Suprapubic skin (tissue), 4 donors: ENCODE measurements around the gene ERCC3. TPM values are rescaled to one million over a fixed set of nuclear protein-coding genes. Genes with fewer than 3 reads are reported as not detected.
A peak's percentile ranks its signal among the peaks of the same experiment; 100 is the strongest.
"Not testable (repeated sequence)": the region's sequence is repeated elsewhere in the genome, so short reads cannot be mapped to it uniquely, and the experiment has no call there.

Experiments
- DNase-seq, 2 donors: peaks; one replicate each; pipeline ENCODE4 v3.0.0-alpha.2; 2019; ENCODE audit warnings: low spot score in 2 of 2
- H3K27ac ChIP-seq: fragments of 200-600 bp; sonication (generic); one replicate; pipeline ENCODE4 v1.5.1; 2019
- H3K27me3 ChIP-seq: fragments of 200-600 bp; sonication (generic); one replicate; pipeline ENCODE4 v1.5.1; 2019
- H3K36me3 ChIP-seq: fragments of 200-600 bp; sonication (generic); one replicate; pipeline ENCODE4 v1.5.1; 2019
- H3K4me1 ChIP-seq: fragments of 200-600 bp; sonication (generic); one replicate; pipeline ENCODE4 v1.5.1; 2019
- H3K4me3 ChIP-seq: fragments of 200-600 bp; sonication (generic); one replicate; pipeline ENCODE4 v1.5.1; 2019; ENCODE audit warnings: mild to moderate bottlenecking
- H3K9me3 ChIP-seq: fragments of 200-600 bp; sonication (generic); one replicate; pipeline ENCODE4 v1.5.1; 2019
- CTCF ChIP-seq, 2 donors: fragments of 200-600 bp in 1 of 2; fragments of 450-650 bp in 1 of 2; sonication (generic) in 1 of 2; IDR thresholded peaks; one replicate each; pipeline ENCODE4 v1.5.1; 2016 to 2019; ENCODE audit warnings: antibody characterized with exemption in 2 of 2, mild to moderate bottlenecking in 1 of 2, moderate library complexity in 1 of 2
- EP300 ChIP-seq: sonication (generic); formaldehyde crosslinking; IDR thresholded peaks from one replicate; pipeline ENCODE4 v1.6.1; 2017; ENCODE audit warnings: antibody characterized with exemption
- POLR2A ChIP-seq, 2 donors: fragments of 450-650 bp; IDR thresholded peaks; one replicate each; pipeline ENCODE4 v1.6.1; 2017; ENCODE audit warnings: antibody characterized with exemption in 2 of 2, mild to moderate bottlenecking in 2 of 2, moderate library complexity in 2 of 2
- POLR2AphosphoS5 ChIP-seq, 3 donors: sonication (generic); formaldehyde crosslinking; IDR thresholded peaks; one replicate each; pipeline ENCODE4 v1.6.1; 2017; ENCODE audit warnings: antibody characterized with exemption in 3 of 3
- WGBS: methylation state at CpG from one replicate; pipeline ENCODE4 v1.1.5; 2018; 5-methylcytosine and 5-hydroxymethylcytosine counted together
- total RNA-seq, 4 donors: library from RNA; depleted of rRNA; stranded (reverse); fragments of >200 nt; gene quantifications; one replicate each; pipeline ENCODE4 v1.1.0, GENCODE V29; 2016

ERCC3 gene
- total RNA-seq, 4 donors from 2014 or later, result 35.5 to 103 (median 39.1) TPM

GRCh38 chr2:127226520-127227263 is 67.3 kb downstream of the ERCC3 start:
- TF ChIP-seq POLR2A (IDR thresholded peaks at IDR 0.05) (no peak), EP300 (no peak), CTCF (IDR thresholded peaks at IDR 0.05) (no peak)
- peaks cover 17% of the 10 kb centered on the region for H3K4me1 ChIP-seq
- H3K36me3 ChIP-seq, result no peaks in the 10 kb centered on the region
- 29% methylated on average over 10 of the region's 10 CpGs for WGBS
- H3K27ac ChIP-seq, result peak overlapping the region; percentile 25
- no peaks in the 10 kb centered on the region for H3K27me3 ChIP-seq
- H3K9me3 ChIP-seq, result no peaks in the 10 kb centered on the region
- no peak for DNase-seq
- H3K4me3 ChIP-seq, result peak overlapping the region; percentile 20

- Histone ChIP-seq H3K36me3 (no peaks in the 10 kb centered on the region), H3K4me1 (peaks cover 17% of the 10 kb centered on the region), H3K27me3 (peaks cover 3% of the 10 kb centered on the region), H3K9me3 (no peaks in the 10 kb centered on the region), H3K4me3 (peak overlapping the region; percentile 20), H3K27ac (peak overlapping the region; percentile 25)
- no peak for TF ChIP-seq CTCF (IDR thresholded peaks at IDR 0.05)
- no peak for TF ChIP-seq POLR2AphosphoS5 (IDR thresholded peaks at IDR 0.05)
- no peak for TF ChIP-seq POLR2A (IDR thresholded peaks at IDR 0.05)
- TF ChIP-seq EP300, result no peak
- 55% methylated on average over 9 of the region's 9 CpGs for WGBS
- DNase-seq, result no peak
Measured at GRCh38 chr2:127226132-127226519, 67.8 kb downstream of the ERCC3 start.

- Histone ChIP-seq H3K36me3 (no peaks in the 10 kb centered on the region), H3K9me3 (no peaks in the 10 kb centered on the region), H3K4me3 (no peak overlapping the region), H3K27ac (peak overlapping the region; percentile 17), H3K4me1 (peaks cover 23% of the 10 kb centered on the region), H3K27me3 (peaks cover 6% of the 10 kb centered on the region)
- 56% methylated on average over 12 of the region's 12 CpGs for WGBS
- no peak for DNase-seq
- no peak for TF ChIP-seq EP300
- TF ChIP-seq POLR2AphosphoS5 (IDR thresholded peaks at IDR 0.05), result no peak
- TF ChIP-seq POLR2A (IDR thresholded peaks at IDR 0.05), result no peak
- no peak for TF ChIP-seq CTCF (IDR thresholded peaks at IDR 0.05)
Measured at GRCh38 chr2:127225186-127225960, 68.6 kb downstream of the ERCC3 start.

- DNase-seq, H3K4me3 ChIP-seq, H3K9me3 ChIP-seq, H3K36me3 ChIP-seq, H3K27ac ChIP-seq: not testable (repeated sequence)
- H3K4me1 ChIP-seq, result peaks cover 33% of the 10 kb centered on the region
- H3K27me3 ChIP-seq, result peaks cover 13% of the 10 kb centered on the region
- 73% methylated on average over 5 of the region's 5 CpGs for WGBS
Measured at GRCh38 chr2:127224135-127224534, 69.8 kb downstream of the ERCC3 start.

- DNase-seq, result no peak
- H3K27ac ChIP-seq, result no peak overlapping the region
- no peaks in the 10 kb centered on the region for H3K9me3 ChIP-seq
- peaks cover 43% of the 10 kb centered on the region for H3K4me1 ChIP-seq
- peak overlapping the region; percentile 62 for H3K4me3 ChIP-seq
- 61% methylated on average over 31 of the region's 31 CpGs for whole genome bisulfite sequencing
- H3K36me3 ChIP-seq, result no peaks in the 10 kb centered on the region
- peaks cover 28% of the 10 kb centered on the region for H3K27me3 ChIP-seq
- no peak for TF ChIP-seq CTCF (IDR thresholded peaks at IDR 0.05)
- TF ChIP-seq EP300, result no peak
- no peak for TF ChIP-seq POLR2AphosphoS5 (IDR thresholded peaks at IDR 0.05)
- TF ChIP-seq POLR2A (IDR thresholded peaks at IDR 0.05), result no peak
Measured at GRCh38 chr2:127220768-127221527, 73.0 kb downstream of the ERCC3 start.
